Lower leg skin (tissue), 3 donors: ENCODE measurements around the gene PAX7.

ENCODE experiments used
- POLR2A ChIP-seq, 2 donors: fragments of 450-650 bp; IDR thresholded peaks; one replicate each; pipeline ENCODE4 v1.6.1; 2016 to 2017; ENCODE audit warnings: antibody characterized with exemption in 2 of 2, mild to moderate bottlenecking in 1 of 2, moderate library complexity in 1 of 2
- TF ChIP-seq, protein P1 (sequence below), 3 donors: fragments of 450-650 bp; IDR thresholded peaks; one replicate each; pipeline ENCODE4 v1.5.1; 2016; ENCODE audit warnings: antibody characterized with exemption in 3 of 3, mild to moderate bottlenecking in 3 of 3, moderate library complexity in 2 of 3

DNA sequence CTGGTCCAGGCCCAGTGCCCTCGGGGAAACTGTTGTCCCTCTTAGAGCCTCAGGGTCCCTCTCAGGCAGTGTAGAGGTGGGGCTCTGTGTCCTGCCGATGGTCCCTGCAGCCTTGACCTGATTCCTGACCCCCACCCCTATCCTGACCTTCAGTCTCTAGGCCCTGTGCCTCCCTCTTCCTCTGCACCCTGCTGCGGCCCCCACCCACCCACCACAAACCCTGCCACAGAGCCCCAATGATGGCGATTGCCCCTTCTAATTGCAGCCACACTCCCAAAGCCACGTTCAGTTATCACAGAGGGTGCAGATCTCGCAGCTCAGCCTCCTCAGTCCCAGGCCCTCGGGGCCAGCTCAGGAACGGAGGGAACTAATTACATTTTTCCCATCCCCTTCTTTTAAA lies 99.7 kb downstream of the PAX7 start:
- TF ChIP-seq, protein P1, sequence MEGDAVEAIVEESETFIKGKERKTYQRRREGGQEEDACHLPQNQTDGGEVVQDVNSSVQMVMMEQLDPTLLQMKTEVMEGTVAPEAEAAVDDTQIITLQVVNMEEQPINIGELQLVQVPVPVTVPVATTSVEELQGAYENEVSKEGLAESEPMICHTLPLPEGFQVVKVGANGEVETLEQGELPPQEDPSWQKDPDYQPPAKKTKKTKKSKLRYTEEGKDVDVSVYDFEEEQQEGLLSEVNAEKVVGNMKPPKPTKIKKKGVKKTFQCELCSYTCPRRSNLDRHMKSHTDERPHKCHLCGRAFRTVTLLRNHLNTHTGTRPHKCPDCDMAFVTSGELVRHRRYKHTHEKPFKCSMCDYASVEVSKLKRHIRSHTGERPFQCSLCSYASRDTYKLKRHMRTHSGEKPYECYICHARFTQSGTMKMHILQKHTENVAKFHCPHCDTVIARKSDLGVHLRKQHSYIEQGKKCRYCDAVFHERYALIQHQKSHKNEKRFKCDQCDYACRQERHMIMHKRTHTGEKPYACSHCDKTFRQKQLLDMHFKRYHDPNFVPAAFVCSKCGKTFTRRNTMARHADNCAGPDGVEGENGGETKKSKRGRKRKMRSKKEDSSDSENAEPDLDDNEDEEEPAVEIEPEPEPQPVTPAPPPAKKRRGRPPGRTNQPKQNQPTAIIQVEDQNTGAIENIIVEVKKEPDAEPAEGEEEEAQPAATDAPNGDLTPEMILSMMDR (IDR thresholded peaks at IDR 0.05), result no peak
- no peak for TF ChIP-seq POLR2A (IDR thresholded peaks at IDR 0.05)
